Keratinocyte (primary cell): Measurements from ENCODE around the gene TYRO3.

Source experiments
- CTCF ChIP-seq, 3 experiments: IDR thresholded peaks in 1 of 3; conservative IDR thresholded peaks in 1 of 3; optimal IDR thresholded peaks in 1 of 3; 2 replicates in 2 of 3; 3 replicates in 1 of 3; pipeline versions ENCODE3 to v1.5.1; 2011; ENCODE audit warnings: low read length in 3 of 3, mild to moderate bottlenecking in 3 of 3, moderate library complexity in 2 of 3, control low read depth in 1 of 3, inconsistent platforms in 1 of 3; ENCODE audit not compliant: insufficient read depth in 2 of 3; ENCODE audit errors: extremely low read depth in 1 of 3
- EZH2 ChIP-seq: IDR thresholded peaks from one replicate; pipeline ENCODE4 v1.6.1; 2012; ENCODE audit warnings: inconsistent platforms, mild to moderate bottlenecking, low read length, moderate library complexity

DNA sequence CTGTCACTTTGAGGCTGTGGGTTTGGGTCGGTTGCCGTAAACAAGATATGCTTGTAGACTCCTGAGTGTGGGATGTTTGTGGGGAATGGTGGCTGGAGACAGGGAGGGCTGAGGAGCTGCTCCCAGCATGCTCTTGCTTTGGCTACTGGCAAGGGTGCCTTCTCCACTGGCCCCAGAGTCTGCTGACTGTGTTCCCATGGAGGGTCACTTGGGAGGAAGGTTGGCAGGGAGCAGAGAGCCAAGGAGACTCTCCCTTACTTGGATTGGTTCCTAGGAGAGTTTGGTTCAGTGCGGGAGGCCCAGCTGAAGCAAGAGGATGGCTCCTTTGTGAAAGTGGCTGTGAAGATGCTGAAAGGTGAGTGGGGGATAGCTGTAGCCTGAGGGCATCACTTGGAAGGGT, 11.8 kb downstream of the TYRO3 start:
- TF ChIP-seq CTCF (optimal IDR thresholded peaks at IDR 0.05 in 1 of 3, IDR thresholded peaks at IDR 0.05 in 1 of 3, conservative IDR thresholded peaks at IDR 0.05 in 1 of 3; ENCODE audit: extremely low read depth in 1 of 3, insufficient read depth in 2 of 3, low read length in 3 of 3) = no peak
- TF ChIP-seq EZH2 = no peak
